ENCODE measurements around the gene MGAT3. TPM values are rescaled to one million over a fixed set of nuclear protein-coding genes. Genes with fewer than 3 reads are reported as not detected.

Gene MGAT3
- total RNA-seq, 1 experiment from 2014 or later, result 0.20 TPM

DNA sequence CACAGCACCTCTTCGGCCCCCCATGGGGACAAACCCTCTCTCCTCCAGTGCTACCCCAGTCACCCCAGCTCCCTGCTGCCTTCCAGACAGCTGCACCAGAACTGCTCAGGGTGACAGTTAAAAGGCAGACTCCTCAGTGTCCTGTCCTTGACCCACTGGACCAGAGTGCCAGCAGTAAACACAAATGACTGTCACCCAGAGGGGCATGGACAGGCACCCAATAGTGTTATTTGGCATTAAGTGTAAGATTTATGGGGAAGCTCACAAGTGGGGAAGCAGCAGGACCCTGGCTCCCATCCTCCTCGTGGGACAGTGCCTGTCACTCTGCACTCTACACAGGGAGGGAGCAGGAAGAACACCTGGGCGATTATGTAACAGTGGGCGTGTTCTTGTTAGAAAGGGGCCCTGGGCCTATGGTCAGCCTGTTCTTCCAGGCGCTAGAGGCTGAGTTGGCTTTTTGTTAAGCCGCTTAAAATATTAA, 70.7 kb downstream of the MGAT3 start:
- Histone ChIP-seq H3K79me2 (ENCODE audit: insufficient read depth, low read length) (peaks cover 59% of the 10 kb centered on the region), H3K9me2 (ENCODE audit: insufficient read depth) (no peaks in the 10 kb centered on the region), H3K9me3 (ENCODE audit: control insufficient read depth in 1 of 2, insufficient read depth in 1 of 2, low read depth in 1 of 2, low read length in 2 of 2) (no peaks in the 10 kb centered on the region), H3K27ac (ENCODE audit: low read depth, low read length) (no peak overlapping the region; the same call in 1 of the 2 replicates), H4K20me1 (ENCODE audit: insufficient read depth) (peaks cover 15% of the 10 kb centered on the region; the same call in 1 of the 2 replicates), H3K4me2 (ENCODE audit: low read length) (no peak overlapping the region), H3K4me3 (replicated peaks in 1 of 2; ENCODE audit: low read depth in 1 of 2, low read length in 2 of 2) (no peak overlapping the region), H2AFZ (ENCODE audit: low read depth, low read length, poor library complexity, severe bottlenecking) (no peak overlapping the region), H3K27me3 (ENCODE audit: insufficient read depth, low read length) (no peaks in the 10 kb centered on the region), H3K9ac (ENCODE audit: low read length) (no peak overlapping the region), H3K4me1 (ENCODE audit: control insufficient read depth in 1 of 2, insufficient read depth in 2 of 2, low read length in 2 of 2) (peaks cover 19 to 42% of the 10 kb centered on the region in 2 experiments), H3K36me3 (ENCODE audit: control insufficient read depth in 1 of 2, insufficient read depth in 2 of 2, low read length in 2 of 2) (peaks cover 10 to 43% of the 10 kb centered on the region in 2 experiments)
- ChIA-PET CTCF (interaction anchor here (1.4 to 2.1 kb wide), 2 partner anchors 31 to 33 kb away, joined by 5 to 7 read pairs; no protein-coding TSS in a partner anchor), POLR2A (interaction anchor here (2.2 kb wide), 1 partner anchor 8 kb away, joined by 20 read pairs; the partner anchor contains the start of gene ATF4), RAD21 (ENCODE audit: low non-redundant PET in 1 of 2, low total read pairs in 2 of 2, uncharacterized antibody in 2 of 2, unreplicated experiment in 2 of 2) (no interaction called here)
- ATAC-seq, result no peak
- intact Hi-C loops (cut with micrococcal nuclease), result no loop called here
- BruUV-seq (replicated peaks), result no TSS peak
- TF ChIP-seq YY1 (IDR thresholded peaks at IDR 0.05; ENCODE audit: extremely low read depth, insufficient replicate concordance, low read depth, low read length) (no peak), TCF7L2 (IDR thresholded peaks at IDR 0.05; ENCODE audit: borderline replicate concordance, extremely low read depth, insufficient read depth, insufficient read length) (no peak), SP1 (IDR thresholded peaks at IDR 0.05; ENCODE audit: low read depth) (no peak), CBX3 (IDR thresholded peaks at IDR 0.05; ENCODE audit: low read depth) (no peak), JUND (IDR thresholded peaks at IDR 0.05) (no peak), EZH2 (IDR thresholded peaks at IDR 0.05) (no peak), ZNF274 (IDR thresholded peaks at IDR 0.05; ENCODE audit: low read depth, low read length) (no peak), POLR2AphosphoS5 (IDR thresholded peaks at IDR 0.05; ENCODE audit: low read depth, low read length) (no peak), FOSL1 (IDR thresholded peaks at IDR 0.05; ENCODE audit: low read depth) (no peak)
- TF ChIP-seq, protein P1, sequence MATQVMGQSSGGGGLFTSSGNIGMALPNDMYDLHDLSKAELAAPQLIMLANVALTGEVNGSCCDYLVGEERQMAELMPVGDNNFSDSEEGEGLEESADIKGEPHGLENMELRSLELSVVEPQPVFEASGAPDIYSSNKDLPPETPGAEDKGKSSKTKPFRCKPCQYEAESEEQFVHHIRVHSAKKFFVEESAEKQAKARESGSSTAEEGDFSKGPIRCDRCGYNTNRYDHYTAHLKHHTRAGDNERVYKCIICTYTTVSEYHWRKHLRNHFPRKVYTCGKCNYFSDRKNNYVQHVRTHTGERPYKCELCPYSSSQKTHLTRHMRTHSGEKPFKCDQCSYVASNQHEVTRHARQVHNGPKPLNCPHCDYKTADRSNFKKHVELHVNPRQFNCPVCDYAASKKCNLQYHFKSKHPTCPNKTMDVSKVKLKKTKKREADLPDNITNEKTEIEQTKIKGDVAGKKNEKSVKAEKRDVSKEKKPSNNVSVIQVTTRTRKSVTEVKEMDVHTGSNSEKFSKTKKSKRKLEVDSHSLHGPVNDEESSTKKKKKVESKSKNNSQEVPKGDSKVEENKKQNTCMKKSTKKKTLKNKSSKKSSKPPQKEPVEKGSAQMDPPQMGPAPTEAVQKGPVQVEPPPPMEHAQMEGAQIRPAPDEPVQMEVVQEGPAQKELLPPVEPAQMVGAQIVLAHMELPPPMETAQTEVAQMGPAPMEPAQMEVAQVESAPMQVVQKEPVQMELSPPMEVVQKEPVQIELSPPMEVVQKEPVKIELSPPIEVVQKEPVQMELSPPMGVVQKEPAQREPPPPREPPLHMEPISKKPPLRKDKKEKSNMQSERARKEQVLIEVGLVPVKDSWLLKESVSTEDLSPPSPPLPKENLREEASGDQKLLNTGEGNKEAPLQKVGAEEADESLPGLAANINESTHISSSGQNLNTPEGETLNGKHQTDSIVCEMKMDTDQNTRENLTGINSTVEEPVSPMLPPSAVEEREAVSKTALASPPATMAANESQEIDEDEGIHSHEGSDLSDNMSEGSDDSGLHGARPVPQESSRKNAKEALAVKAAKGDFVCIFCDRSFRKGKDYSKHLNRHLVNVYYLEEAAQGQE (IDR thresholded peaks at IDR 0.05; ENCODE audit: low read depth), result no peak
- TF ChIP-seq, protein P2, sequence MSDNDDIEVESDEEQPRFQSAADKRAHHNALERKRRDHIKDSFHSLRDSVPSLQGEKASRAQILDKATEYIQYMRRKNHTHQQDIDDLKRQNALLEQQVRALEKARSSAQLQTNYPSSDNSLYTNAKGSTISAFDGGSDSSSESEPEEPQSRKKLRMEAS (IDR thresholded peaks at IDR 0.05), result no peak
- TF ChIP-seq, protein P3, sequence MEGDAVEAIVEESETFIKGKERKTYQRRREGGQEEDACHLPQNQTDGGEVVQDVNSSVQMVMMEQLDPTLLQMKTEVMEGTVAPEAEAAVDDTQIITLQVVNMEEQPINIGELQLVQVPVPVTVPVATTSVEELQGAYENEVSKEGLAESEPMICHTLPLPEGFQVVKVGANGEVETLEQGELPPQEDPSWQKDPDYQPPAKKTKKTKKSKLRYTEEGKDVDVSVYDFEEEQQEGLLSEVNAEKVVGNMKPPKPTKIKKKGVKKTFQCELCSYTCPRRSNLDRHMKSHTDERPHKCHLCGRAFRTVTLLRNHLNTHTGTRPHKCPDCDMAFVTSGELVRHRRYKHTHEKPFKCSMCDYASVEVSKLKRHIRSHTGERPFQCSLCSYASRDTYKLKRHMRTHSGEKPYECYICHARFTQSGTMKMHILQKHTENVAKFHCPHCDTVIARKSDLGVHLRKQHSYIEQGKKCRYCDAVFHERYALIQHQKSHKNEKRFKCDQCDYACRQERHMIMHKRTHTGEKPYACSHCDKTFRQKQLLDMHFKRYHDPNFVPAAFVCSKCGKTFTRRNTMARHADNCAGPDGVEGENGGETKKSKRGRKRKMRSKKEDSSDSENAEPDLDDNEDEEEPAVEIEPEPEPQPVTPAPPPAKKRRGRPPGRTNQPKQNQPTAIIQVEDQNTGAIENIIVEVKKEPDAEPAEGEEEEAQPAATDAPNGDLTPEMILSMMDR (IDR thresholded peaks at IDR 0.05 in 2 of 3, conservative IDR thresholded peaks at IDR 0.05 in 1 of 3; ENCODE audit: borderline replicate concordance in 1 of 3, insufficient read depth in 1 of 3, low read depth in 2 of 3, low read length in 2 of 3), result no peak
- no peak for DNase-seq (ENCODE audit: low read depth, low spot score)

Measured in HCT116 (cell line).